PC-9 (cell line): ENCODE measurements around the gene CDS2. TPM values are rescaled to one million over a fixed set of nuclear protein-coding genes. Genes with fewer than 3 reads are reported as not detected.

Source experiments
- BruUV-seq: library from RNA; stranded (reverse); fragments of 400-500 nt; replicated peaks from 2 replicates; lab custom pipeline; 2021; lab: Mats Ljungman, UMichigan
- CTCF ChIA-PET: fragments of 300-600 bp; sonication (Branson Sonifier 250); formaldehyde crosslinking; loops from one replicate; lab custom pipeline; 2022; ENCODE audit warnings: antibody characterized with exemption; lab: Charles Lee
- POLR2A ChIA-PET: fragments of 300-600 bp; sonication (Branson Sonifier 250); formaldehyde crosslinking; loops from one replicate; lab custom pipeline; 2022; ENCODE audit warnings: antibody characterized with exemption; ENCODE audit not compliant: unreplicated experiment; lab: Charles Lee
- DNase-seq, 2 experiments: peaks; one replicate each; pipeline versions ENCODE4 v3.0.0 to v3.0.0-alpha.2; 2015 to 2022; ENCODE audit warnings: mixed read lengths in 1 of 2
- H2AFZ ChIP-seq: fragments of 200-600 bp; sonication (generic); 2 replicates; pipeline ENCODE4 v1.8.1; 2017; ENCODE audit warnings: antibody characterized with exemption
- H3F3A ChIP-seq: fragments of 200-600 bp; sonication (generic); 2 replicates; pipeline ENCODE4 v1.8.1; 2017; ENCODE audit warnings: antibody characterized with exemption, mild to moderate bottlenecking, low read depth; ENCODE audit not compliant: insufficient read depth
- H3K27ac ChIP-seq: fragments of 200-600 bp; sonication (generic); 2 replicates; pipeline ENCODE4 v1.6.1; 2016; ENCODE audit warnings: mixed run types
- H3K27me3 ChIP-seq: fragments of 200-600 bp; sonication (generic); 2 replicates; pipeline ENCODE4 v1.6.1; 2016; ENCODE audit warnings: low read depth, mixed run types; ENCODE audit not compliant: insufficient read depth
- H3K36me3 ChIP-seq: fragments of 200-600 bp; sonication (generic); 2 replicates; pipeline ENCODE4 v1.6.1; 2016; ENCODE audit warnings: low read depth, mixed run types
- H3K4me1 ChIP-seq: fragments of 200-600 bp; sonication (generic); replicated peaks from 2 replicates; pipeline ENCODE4 v1.6.1; 2016; ENCODE audit warnings: mixed run types; ENCODE audit not compliant: insufficient read depth
- H3K4me2 ChIP-seq: fragments of 200-600 bp; sonication (generic); 2 replicates; pipeline ENCODE4 v1.6.1; 2017; ENCODE audit warnings: mixed run types
- H3K4me3 ChIP-seq: fragments of 200-600 bp; sonication (generic); 2 replicates; pipeline ENCODE4 v1.6.1; 2016; ENCODE audit warnings: mixed run types
- H3K79me2 ChIP-seq: fragments of 200-600 bp; sonication (generic); 2 replicates; pipeline ENCODE4 v1.6.1; 2017; ENCODE audit warnings: low read depth, mixed run types
- H3K9me2 ChIP-seq: fragments of 200-600 bp; sonication (generic); 2 replicates; pipeline ENCODE4 v1.8.1; 2017; ENCODE audit warnings: mild to moderate bottlenecking; ENCODE audit not compliant: insufficient read depth
- H3K9me3 ChIP-seq: fragments of 200-600 bp; sonication (generic); 2 replicates; pipeline ENCODE4 v1.8.1; 2016; ENCODE audit warnings: low read depth; ENCODE audit not compliant: insufficient read depth
- H4K20me1 ChIP-seq: fragments of 200-600 bp; sonication (generic); 2 replicates; pipeline ENCODE4 v1.8.1; 2017; ENCODE audit not compliant: insufficient read depth
- EZH2 ChIP-seq: fragments of 200-600 bp; sonication (generic); IDR thresholded peaks from 2 replicates; pipeline ENCODE4 v1.8.0; 2017; ENCODE audit warnings: antibody characterized with exemption, low read depth
- intact Hi-C: fragments of 100-400 bp; cut with micrococcal nuclease; formaldehyde crosslinking; loops from one replicate; pipeline ENCODE4 v1.10.0; 2022; ENCODE audit not compliant: unreplicated experiment
- total RNA-seq: library from RNA; stranded (reverse); gene quantifications from 2 replicates; pipeline ENCODE4 v1.2.3, GENCODE V29; 2021
- TF ChIP-seq, protein P1 (sequence below): fragments of 200-600 bp; sonication (generic); conservative IDR thresholded peaks from 2 replicates; pipeline ENCODE4 v1.6.1; 2017; ENCODE audit warnings: mixed run types, antibody characterized with exemption, mild to moderate bottlenecking, moderate library complexity

Gene CDS2
- total RNA-seq, 1 experiment from 2014 or later: 42.8 TPM

DNA sequence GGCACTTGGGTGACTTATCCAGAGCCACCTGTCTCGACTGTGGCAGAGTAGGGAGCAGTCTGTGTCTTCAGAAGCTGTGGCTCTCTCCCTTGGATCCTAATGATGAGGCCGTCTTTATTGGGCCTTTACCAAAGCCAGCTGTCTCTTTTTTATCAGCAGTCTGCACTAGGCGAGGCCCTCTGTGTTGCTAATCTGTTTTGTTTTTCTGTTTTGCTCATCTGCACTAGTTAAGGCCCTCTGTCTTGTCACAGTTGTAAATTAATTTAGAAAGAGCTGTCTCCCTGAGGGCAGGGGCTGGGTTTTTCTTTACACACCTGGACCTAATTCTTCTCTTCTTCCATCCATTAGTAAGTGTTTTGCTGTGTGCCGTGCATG is 45.0 kb downstream of the CDS2 start:
- Histone ChIP-seq H3K9me2 (no peaks in the 10 kb centered on the region), H3K79me2 (peaks cover 34% of the 10 kb centered on the region), H3K9me3 (no peaks in the 10 kb centered on the region), H2AFZ (no peak overlapping the region), H4K20me1 (no peaks in the 10 kb centered on the region), H3K4me2 (no peak overlapping the region), H3K36me3 (peaks cover 10% of the 10 kb centered on the region; the same call in 1 of the 2 replicates), H3K27ac (no peak overlapping the region), H3K27me3 (no peaks in the 10 kb centered on the region), H3F3A (peaks cover 3% of the 10 kb centered on the region; the same call in 1 of the 2 replicates), H3K4me3 (no peak overlapping the region), H3K4me1 (peaks cover 18% of the 10 kb centered on the region)
- CTCF ChIA-PET: no interaction called here
- intact Hi-C loops: no loop called here
- DNase-seq: no peak
- POLR2A ChIA-PET: interaction anchor here (0.5 kb wide), 1 partner anchor 45 kb away, joined by 13 read pairs; the partner anchor contains the start of gene CDS2
- no peak for TF ChIP-seq EZH2
- TF ChIP-seq, protein P1, sequence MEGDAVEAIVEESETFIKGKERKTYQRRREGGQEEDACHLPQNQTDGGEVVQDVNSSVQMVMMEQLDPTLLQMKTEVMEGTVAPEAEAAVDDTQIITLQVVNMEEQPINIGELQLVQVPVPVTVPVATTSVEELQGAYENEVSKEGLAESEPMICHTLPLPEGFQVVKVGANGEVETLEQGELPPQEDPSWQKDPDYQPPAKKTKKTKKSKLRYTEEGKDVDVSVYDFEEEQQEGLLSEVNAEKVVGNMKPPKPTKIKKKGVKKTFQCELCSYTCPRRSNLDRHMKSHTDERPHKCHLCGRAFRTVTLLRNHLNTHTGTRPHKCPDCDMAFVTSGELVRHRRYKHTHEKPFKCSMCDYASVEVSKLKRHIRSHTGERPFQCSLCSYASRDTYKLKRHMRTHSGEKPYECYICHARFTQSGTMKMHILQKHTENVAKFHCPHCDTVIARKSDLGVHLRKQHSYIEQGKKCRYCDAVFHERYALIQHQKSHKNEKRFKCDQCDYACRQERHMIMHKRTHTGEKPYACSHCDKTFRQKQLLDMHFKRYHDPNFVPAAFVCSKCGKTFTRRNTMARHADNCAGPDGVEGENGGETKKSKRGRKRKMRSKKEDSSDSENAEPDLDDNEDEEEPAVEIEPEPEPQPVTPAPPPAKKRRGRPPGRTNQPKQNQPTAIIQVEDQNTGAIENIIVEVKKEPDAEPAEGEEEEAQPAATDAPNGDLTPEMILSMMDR: no peak
- BruUV-seq: no TSS peak

DNA sequence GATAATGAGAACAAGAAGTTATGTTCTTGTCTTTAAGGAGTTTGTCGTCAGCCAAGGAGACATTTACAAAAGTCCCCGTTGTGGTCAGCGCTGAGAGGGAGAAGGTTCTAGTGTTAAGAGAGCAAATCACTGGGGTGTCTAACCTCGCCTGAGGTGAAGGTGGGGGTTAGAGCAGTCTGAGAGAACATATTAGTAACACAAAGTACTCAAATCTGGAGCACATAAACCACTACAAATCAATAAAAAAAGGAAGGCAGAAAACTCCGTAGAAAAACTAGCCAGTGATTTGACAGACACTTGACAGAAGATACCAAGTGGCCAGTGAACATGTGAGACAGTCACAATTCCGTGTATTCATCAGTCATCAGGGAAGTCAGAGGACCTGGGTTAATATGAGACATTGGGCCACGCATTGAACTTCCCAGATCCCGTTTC is 45.4 kb downstream of the CDS2 start:
- Histone ChIP-seq H3K4me2 (no peak overlapping the region), H3K27ac (no peak overlapping the region), H3K4me3 (no peak overlapping the region), H3K27me3 (no peaks in the 10 kb centered on the region), H3F3A (peaks cover 3% of the 10 kb centered on the region; the same call in 1 of the 2 replicates), H3K36me3 (peaks cover 10% of the 10 kb centered on the region; the same call in 1 of the 2 replicates), H2AFZ (no peak overlapping the region), H3K9me3 (no peaks in the 10 kb centered on the region), H4K20me1 (no peaks in the 10 kb centered on the region), H3K79me2 (peaks cover 32% of the 10 kb centered on the region), H3K4me1 (peaks cover 18% of the 10 kb centered on the region), H3K9me2 (no peaks in the 10 kb centered on the region)
- DNase-seq: no peak
- ChIA-PET POLR2A (interaction anchor here (0.5 kb wide), 1 partner anchor 45 kb away, joined by 13 read pairs; the partner anchor contains the start of gene CDS2), CTCF (no interaction called here)
- no TSS peak for BruUV-seq
- intact Hi-C loops: no loop called here
- TF ChIP-seq, protein P1: no peak
- TF ChIP-seq EZH2: no peak

DNA sequence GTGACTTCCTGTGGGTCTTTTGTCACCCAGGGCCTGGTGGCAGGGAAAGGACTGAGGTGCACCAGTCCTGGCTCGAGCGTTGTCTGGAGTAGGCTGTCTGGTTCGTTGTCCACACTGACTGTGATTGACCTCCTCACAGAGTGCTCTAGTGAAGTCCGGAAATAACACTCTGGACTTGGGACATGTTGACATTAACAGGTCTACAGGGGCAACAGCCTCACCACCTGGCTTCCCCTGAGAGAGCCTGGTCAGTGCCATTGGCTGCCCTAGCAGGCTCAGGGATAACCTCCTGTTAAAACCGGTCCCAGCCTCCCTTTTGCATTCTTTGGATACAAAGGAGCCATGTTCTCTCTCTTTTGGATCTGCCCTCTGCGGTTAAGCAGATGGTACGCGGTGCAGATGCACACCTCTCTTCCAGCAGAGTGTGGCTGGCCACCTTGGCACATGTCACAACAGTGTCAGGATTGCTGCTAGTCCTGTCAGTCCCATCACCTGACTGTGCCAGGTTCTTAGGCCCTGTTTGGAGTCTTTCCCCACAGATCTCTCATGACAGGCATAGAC is 46.2 kb downstream of the CDS2 start:
- Histone ChIP-seq H4K20me1 (no peaks in the 10 kb centered on the region), H3K4me3 (no peak overlapping the region), H3K9me3 (no peaks in the 10 kb centered on the region), H2AFZ (no peak overlapping the region), H3K9me2 (no peaks in the 10 kb centered on the region), H3K27ac (no peak overlapping the region), H3K79me2 (peaks cover 32% of the 10 kb centered on the region), H3K27me3 (no peaks in the 10 kb centered on the region), H3K36me3 (peaks cover 10% of the 10 kb centered on the region; the same call in 1 of the 2 replicates), H3K4me2 (no peak overlapping the region), H3F3A (peaks cover 3% of the 10 kb centered on the region; the same call in 1 of the 2 replicates), H3K4me1 (peaks cover 18% of the 10 kb centered on the region)
- POLR2A ChIA-PET: no interaction called here
- TF ChIP-seq, protein P1: no peak
- no peak for TF ChIP-seq EZH2
- no peak for DNase-seq
- no TSS peak for BruUV-seq
- CTCF ChIA-PET: interaction anchor here (0.6 kb wide), 1 partner anchor 17 kb away, joined by 3 read pairs; no protein-coding TSS in a partner anchor
- intact Hi-C loops: no loop called here
